HG03521 (cell line): ENCODE results near the gene MAD1L1.
A peak's percentile ranks its signal among the peaks of the same experiment; 100 is the strongest.
"Not testable (repeated sequence)": the region's sequence is repeated elsewhere in the genome, so short reads cannot be mapped to it uniquely, and the experiment has no call there.

Experiments used
- ATAC-seq: cut with Tn5 transposase; IDR thresholded peaks from one replicate; pipeline ENCODE4 v1.9.1; 2021; ENCODE audit warnings: mild to moderate bottlenecking, moderate library complexity; ENCODE audit not compliant: unreplicated experiment

MAD1L1 gene

DNA sequence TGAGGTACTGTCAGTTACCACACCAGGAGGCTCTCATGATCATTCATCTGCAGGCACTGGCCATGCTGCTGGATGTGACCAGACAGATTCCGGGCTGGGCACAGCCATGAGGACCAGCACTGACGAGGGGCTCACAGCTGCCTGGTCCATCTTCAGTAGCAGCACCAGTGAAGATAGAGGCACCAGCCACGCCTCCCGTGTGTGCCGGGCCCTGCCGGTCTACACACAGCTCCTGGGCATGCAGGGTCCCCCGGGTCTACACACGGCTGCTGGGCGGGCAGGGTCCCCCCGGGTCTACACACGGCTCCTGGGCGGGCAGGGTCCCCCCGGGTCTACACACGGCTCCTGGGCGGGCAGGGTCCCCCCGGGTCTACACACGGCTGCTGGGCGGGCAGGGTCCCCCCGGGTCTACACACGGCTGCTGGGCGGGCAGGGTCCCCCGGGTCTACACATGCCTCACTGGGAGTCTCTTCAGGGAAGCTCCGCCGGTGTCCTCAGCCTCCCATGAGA is 236.8 kb downstream of the MAD1L1 start:
- not testable (repeated sequence) for ATAC-seq

- ATAC-seq, result no peak
Observed at GRCh38 chr7:1995426-1995825, 237.3 kb downstream of the MAD1L1 start.

- ATAC-seq, result no peak
Observed at GRCh38 chr7:1994931-1995330, 237.8 kb downstream of the MAD1L1 start.

DNA sequence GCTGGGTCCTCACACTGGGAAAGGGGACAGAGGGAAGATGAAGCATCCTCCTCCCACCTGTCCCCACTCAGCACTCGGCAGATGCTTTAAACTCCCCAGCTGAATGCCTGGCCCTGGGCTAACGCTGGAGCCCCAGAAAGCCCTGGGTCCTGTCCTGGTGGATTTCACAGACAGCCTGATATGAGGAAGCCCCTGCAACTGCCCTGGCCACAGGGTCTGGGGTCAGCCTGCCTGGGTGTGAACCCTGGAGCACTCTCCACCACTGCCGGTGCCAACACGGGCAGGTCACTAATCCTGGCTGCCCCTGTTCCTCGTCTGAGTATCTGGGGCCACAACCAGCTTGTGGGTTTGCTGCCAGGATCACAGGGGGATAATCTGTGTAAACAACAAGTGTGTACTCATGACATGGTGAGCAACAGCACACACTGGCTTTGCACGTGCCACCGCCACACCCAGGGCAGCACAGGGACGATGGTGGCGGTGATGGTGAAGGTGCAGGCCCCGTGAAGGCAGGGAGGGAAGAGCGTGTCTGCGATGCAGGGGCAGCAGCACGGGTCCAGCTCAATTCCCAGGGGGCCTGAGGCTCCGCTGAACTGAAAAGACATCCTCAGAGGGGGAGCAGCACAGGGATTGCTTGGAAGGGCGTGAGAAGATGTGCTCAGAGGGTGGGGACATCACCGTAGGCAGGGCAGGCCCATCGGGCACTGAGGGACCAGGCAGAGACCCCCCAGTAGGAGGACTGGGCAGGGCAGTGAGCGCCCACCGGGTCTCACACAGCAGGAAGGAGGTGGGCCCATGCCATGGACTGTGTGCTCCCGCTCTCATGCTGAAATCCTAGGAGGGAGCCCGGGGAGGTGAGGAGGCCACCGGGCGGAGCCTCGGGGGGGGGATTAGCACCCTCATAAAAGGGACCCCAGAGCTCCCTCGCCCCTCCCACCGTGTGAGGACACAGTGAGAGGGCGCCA is 238.7 kb downstream of the MAD1L1 start:
- ATAC-seq, result no peak

GRCh38 chr7:1993031-1993695 is 239.6 kb downstream of the MAD1L1 start:
- no peak for ATAC-seq

- ATAC-seq, result no peak
Observed at GRCh38 chr7:1992554-1992953, 240.2 kb downstream of the MAD1L1 start.

- ATAC-seq, result no peak
Observed at GRCh38 chr7:1990001-1990670, 242.6 kb downstream of the MAD1L1 start.

GRCh38 chr7:1989049-1989860 is 243.5 kb downstream of the MAD1L1 start:
- no peak for ATAC-seq

DNA sequence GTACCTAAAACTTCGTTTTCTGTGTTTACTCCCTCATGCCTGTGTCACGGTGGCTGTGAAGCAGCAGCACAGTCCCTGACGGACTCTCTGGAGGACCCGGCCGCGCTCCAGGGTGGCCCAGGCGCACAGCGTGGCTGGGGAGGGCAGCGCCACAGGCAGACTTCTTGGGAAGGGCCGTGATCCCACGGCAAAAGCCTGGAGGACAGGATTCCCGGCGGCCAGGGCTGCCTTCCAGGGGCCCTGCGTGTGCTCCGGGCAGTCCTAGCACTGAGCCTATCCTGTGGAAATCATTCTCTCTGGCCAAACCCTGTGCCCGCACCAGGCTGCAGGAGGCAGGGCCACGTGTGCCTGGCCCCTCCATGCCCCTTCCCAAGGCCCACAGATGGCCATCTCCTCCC is 244.2 kb downstream of the MAD1L1 start:
- ATAC-seq, result no peak

- ATAC-seq, result no peak
Observed at GRCh38 chr7:1987591-1988532, 244.9 kb downstream of the MAD1L1 start.

DNA sequence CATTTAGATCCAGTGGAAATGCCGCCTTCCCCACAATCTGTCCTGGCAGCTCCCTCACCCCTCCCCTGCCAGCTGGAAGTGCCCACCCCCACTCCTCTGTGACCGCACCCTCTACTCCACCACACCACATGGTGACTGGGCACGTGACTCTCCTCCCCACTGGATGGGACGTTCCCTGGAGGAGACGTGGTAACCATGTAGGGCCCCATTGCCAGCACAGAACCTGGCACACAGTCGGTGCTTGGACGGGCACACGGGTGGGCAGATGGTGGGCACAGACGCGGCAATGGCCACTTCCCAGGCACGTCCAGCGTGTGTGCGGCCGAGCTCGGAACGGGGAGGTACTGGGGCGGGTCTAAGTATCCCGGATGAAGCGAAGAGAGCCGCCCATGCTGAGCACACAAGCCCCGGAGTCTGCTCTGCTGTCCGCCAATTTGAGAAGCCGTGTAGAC is 245.6 kb downstream of the MAD1L1 start:
- no peak for ATAC-seq

DNA sequence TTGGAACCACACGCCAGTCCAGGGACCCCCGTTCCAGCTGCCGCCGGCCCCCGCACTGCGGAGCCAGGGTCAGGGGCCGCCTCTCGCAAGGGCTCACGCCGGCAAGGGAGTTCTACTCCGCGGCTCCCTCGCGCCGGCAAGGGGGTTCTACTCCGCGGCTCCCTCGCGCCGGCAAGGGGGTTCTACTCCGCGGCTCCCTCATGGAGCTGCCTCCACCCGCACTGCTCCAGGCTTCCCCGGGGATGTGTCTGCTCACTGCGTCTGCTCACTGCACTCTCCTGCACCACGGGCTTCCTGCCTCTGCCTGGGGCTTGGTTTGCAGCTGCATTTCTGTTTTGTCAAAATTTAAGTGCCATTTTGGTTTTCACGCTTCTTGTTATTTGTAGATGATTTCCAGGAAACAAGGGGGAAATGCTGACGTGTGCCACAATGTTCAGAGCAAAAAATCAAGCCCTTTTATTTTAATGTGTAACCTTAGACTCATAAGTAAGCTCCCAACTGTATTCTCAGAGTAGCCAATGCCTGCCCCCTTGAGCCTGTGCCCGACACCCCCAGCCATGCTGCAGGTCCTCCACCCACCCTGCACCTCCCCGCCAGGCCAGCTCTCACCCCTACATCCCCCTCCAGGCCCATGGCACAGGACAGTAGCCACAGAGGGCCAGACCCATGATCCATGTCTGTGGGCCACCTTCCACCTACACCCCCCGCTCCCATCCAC is 246.2 kb downstream of the MAD1L1 start:
- no peak for ATAC-seq

DNA sequence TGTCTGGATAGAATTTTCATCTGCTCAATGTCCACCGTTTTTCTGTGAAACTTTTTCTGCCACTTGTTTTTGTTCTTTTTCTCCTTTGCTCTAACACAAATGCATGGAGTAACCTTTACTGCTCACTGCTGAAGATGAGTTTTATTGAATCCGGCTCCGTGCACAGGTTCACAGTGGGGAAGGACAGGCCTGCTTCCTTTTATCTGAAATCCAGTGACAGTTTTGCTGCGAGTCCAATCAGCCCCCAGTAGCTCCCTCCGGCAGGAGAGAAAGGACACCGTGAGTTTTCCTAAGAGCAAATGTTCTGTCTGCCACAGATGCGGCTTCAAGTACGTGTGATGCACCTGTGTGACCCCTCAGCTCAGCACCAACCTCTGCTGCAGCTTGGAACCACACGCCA is 246.8 kb downstream of the MAD1L1 start:
- ATAC-seq, result no peak

- ATAC-seq, result no peak
Observed at GRCh38 chr7:1985042-1985441, 247.7 kb downstream of the MAD1L1 start.

GRCh38 chr7:1981878-1982230 is 250.9 kb downstream of the MAD1L1 start:
- no peak for ATAC-seq

- ATAC-seq, result no peak
Observed at GRCh38 chr7:1981201-1981877, 251.4 kb downstream of the MAD1L1 start.

DNA sequence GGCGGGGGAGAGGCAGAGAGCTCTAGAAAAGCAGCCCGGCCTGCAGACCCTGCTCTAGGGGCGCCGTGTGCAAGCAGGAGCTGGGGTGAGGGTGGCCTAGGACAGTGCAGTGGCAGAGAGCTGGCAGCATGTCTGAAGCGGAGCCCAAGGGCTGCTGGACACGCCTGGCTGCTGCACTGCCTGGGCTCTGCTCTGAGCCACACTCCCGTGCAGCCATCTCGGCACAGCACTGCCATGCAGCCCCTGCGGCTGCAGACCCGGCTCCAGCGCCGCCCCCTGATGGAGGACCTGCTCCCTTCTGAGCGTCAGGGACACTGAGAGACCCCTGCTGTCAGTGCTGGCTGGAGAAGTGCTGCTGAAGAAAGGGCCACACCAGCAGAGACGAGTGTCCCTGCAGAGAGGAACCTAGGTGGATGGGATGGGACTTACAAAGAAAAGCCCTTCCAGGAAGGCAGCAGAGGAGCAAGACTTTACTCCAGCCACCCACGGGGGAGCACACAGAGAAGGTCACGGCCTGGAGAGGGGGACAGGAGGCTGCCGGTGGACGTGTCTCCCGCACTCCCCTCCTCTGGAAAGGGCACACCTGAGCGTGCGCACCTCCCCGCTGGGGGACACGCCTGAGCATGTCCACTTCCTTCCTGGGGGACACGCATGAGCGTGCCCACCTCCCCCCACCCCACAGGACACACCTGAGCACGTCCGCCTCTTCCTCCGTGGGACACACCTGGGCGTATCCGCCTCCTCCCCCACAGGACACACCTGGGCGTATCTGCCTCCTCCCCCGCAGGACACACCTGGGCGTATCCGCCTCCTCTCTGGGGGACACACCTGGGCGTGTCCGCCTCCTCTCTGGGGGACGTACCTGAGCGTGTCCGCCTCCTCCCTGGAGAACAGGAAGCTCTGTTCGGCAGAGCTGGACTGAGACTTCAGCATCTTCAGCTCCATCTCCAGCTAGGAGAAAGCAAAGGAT is 252.9 kb downstream of the MAD1L1 start:
- ATAC-seq, result peak; percentile 72
